CD4-positive, alpha-beta T cell treated with Interleukin-15 for 4 hours (primary cell): ENCODE measurements around the gene TMPRSS3.

Experiments used
- DNase-seq: peaks from one replicate; pipeline ENCODE4 v3.0.0-alpha.2; 2020; ENCODE audit warnings: low spot score

The TMPRSS3 gene

DNA sequence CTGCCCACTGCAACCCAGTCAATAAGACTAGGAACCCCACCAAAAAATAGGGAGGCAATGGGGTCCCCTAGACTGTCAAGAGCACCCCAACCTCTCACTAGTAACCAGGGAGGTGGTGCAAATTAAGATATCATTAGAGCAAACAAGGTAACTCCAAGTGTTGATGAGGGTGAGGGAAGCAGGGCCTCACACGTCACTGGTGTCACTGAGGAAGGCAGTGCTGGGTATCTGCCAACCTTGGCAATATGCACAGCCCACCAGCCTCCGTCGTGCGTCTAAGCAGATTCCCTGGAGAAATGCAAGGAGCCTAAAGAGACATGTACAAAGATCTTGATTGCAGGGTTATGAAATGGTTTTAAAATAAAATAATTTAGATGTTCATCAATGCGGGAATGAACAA lies 11.6 kb upstream of the TMPRSS3 start:
- no peak for DNase-seq

DNA sequence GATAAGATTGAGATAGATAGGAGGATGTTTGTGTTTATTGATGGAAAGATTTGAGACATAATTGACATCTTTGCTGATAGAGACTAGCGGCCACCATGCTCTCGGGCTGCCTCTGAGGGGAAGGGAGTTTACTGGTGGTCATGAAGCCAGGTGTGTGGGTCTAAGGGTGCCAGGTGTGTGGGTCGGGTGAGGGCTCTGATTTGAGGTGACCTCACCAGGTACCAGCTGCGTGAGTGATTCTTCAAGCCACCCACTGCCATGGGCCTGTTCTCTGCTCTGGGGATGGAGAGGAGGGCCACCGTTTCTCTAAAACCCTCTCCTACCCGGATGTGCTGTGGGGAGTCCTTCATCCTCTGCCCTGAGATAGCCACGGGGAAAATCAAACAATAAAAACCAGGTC lies 11.0 kb upstream of the TMPRSS3 start:
- DNase-seq: no peak

DNA sequence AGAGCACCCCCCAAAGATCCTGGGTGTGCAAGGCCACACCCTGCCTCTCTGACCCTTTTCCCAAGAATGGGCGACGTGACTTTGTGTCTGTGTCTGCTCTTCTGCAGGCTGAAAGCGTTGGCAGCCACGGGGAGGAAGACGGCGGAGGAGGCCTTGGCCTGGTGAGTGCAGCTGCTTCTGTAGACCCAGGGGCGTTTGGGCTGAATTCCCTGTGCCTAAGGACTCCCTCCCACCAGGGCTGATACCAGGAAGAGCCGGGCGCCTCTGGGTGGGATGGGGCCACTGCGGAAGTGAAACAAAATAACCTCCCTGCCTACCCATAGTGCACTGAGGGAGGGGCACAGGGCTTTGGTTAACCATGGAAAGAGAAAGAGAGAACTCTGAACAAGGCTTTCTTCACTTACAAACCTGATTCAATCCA lies 10.4 kb upstream of the TMPRSS3 start:
- DNase-seq: peak; percentile 54

DNA sequence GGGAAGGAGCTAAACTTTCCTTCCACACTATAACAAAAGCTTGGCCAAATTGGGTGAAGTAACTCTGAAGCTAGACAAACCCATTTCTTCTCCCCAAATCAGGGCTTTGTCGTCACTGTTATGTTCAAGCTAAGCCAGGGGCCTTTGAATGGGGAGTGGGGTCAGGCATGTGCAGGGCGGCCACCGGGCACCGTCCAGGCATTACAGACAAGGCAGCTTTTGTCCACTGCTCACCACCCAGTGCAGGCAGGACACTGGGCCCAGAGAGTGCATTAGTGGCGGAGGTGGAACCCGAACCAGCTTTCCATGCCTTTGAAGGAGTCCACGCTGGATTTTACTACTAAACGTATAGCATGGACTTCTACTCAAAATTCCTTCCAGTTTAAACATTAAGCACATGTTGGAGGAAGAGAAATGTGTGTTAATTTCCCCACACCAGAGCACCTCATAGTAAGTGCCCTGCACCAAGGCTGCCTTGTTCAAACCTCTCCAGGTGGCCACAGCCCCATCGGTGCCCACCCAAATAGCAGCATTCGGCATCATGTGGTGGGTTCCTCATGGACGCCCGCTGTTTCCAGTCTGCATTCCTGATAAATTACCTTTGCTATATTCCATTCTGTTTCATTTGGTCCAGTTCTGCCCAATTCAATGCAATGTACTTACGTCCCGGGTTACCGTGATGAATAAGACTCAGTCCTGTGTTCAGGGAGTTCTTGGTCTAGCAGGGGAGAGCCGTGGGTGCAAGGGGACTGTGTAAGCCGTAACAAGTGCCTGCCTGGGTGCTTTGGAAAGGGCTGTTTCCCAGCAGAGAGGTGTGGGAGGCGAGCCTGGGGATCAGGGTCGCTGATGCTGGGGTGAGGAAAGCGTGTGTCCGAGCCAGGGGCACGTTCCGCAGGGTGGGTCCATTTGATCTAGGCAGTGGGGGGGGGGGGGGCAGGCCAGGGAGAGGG lies 9.5 kb upstream of the TMPRSS3 start:
- DNase-seq: no peak

DNA sequence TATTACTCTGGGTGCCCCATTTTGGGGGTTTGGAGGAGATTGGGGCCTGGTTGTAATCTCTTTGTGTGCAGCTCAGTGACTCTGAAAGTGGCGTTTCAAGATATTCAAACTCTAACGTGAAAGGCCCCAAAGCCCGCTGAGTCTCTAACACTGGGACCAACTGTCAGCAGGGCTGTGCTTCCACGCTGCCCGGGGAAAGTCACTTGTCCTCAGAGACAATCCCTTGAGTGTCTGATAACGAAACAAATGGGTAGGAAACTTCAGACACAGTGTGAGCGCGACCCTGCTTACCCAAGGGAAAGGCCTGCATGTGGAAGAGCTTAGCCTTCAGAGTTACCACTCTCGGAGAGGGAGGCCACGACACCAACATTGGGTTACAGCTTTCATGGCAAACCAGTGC lies 8.7 kb upstream of the TMPRSS3 start:
- no peak for DNase-seq

DNA sequence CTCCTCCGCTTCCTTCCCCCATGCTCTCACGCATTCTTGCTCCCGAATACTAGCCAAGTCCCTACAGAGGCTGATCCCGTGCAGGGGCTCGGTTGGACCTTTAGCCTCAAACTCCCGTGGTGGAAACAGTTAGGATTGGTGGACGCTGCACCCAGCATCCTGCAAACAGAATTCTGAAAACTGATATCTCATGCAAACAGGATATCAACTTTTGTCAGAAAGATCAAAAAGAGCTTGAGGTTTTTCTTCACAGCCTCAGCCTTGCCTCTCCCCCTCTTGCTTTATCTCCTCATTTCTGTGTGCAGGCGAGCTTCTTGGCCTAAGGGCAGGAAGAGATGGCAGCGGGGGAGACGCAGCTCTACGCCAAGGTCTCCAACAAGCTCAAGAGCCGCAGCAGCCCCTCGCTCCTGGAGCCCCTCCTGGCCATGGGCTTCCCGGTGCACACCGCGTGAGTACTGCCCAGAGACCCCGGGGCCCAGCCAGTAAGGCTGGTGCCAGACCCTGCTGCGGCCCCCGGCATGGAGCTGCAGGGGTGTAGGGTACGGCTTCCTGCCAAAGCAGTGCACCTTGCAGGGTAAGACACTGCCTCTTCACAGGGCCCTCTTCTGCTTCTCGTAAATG lies 7.9 kb upstream of the TMPRSS3 start, which contains the start of gene UBASH3A:
TSS of gene UBASH3A (plus strand) at position 292 of the 621 bp plus-strand sequence. CDS start at position 336, 44 bp downstream.
- peak; percentile 66 for DNase-seq

DNA sequence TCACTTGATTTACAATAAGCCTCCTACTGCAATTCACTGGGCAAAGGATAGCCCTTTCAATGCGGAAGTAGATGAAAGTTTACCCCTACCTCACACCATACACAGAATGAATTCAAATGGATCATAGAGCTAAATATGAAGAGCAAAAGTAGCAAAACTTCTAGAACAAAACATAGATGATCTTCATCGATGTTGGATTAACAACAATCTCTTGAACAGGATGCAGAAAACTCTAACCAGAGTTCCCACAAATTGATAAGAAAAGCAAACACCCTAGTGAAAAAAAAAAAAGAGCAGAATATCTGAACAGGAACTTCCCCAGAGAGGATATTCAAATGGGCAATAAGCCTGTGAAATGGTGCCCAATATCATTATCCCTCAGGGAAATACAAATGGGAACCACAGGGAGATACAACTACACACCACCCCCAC lies 6.0 kb upstream of the TMPRSS3 start:
- no peak for DNase-seq

DNA sequence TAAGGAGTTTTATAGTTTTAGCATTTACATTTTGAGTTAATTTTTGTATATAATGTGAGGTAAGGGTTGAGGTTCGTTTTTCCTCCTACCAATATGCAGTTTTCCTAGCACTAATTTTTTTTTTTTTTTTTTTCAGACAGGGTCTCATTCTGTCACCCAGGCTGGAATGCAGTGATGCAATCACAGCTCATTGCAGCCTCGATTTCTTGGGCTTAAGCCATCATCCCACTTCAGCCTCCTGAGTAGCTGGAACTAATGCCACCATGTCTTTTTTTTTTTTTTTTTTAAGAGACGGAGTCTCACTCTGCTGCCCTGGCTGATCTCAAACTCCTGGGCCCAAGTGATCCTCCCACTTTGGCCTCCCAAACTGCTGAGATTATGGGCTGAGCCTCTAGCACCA lies 5.3 kb upstream of the TMPRSS3 start:
- DNase-seq: no peak

DNA sequence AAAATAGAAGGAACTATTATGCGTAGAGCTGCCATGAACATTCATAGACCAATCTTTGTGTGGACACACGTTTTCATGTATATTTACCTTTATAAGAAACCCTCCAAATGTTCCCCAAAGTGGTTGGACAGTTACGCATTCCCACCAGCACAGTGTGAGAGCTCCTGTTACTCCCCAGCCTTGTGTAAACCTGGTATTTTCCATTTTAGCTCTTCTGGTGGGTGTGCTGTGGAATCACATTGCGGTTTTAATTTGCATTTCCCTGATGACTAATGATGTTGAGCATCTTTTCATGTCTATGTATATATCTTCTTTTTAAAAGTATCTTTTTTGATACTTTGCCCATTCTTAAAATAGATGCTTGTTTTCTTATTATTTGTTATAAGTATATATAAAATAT lies 4.7 kb upstream of the TMPRSS3 start:
- no peak for DNase-seq

DNA sequence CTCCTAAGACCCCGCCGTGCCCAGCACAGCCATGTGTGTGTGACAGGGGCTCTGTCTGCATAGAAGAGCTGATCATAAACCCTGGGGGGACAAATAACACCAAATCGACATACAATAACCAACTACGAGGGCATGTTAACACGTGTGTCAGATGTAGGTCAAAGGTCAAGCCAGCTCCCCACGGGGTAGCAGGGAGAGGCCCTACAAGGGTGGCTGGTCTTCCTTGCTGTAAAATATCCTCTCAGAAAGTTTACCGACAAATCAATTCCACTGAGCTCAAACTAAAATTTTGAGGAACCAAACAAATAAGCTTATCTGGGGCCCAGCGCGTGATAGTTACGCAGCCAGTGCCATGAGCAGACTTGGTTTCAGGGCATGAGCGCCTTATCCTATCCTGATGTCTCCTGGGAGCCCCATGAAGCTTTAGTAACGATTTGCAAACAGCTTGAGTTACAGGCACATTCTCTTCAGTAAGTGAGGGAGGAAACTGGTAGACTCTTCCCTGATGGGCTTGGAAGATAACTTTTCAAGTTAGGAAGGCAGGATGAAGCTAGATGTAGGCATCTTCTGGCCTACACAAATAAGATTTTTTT lies 2.7 kb upstream of the TMPRSS3 start:
- DNase-seq: no peak

DNA sequence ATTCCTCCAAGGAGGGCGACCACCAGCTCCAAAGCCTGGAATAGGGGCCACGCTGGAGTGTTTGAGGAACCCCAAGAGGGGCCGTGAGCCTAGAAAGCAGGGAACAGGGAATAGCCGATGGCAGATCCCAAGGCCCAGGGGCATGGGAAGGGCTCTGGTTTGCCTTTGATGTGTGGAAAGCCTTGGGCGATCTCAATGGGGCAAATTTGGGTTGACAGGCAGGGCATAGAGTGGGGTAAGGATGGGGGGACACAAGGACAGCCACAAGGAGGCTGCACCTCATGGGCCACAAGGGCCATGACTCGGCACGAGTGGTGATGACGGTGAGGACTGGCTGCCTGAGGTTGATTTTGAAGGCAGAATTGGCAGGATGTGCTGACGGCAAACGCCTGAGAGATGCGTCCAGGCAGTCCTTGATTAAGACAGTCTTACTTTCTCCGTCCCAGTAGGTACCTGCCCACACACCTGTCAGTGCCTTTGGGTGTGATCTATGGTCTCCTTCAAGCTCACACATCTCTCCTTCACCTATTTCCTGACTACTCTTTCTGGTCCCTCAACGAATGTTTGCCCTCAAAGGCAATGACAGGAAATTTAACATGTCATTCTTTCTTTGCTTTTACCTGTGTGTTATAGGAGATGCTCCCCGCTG lies 2.0 kb upstream of the TMPRSS3 start:
- no peak for DNase-seq

DNA sequence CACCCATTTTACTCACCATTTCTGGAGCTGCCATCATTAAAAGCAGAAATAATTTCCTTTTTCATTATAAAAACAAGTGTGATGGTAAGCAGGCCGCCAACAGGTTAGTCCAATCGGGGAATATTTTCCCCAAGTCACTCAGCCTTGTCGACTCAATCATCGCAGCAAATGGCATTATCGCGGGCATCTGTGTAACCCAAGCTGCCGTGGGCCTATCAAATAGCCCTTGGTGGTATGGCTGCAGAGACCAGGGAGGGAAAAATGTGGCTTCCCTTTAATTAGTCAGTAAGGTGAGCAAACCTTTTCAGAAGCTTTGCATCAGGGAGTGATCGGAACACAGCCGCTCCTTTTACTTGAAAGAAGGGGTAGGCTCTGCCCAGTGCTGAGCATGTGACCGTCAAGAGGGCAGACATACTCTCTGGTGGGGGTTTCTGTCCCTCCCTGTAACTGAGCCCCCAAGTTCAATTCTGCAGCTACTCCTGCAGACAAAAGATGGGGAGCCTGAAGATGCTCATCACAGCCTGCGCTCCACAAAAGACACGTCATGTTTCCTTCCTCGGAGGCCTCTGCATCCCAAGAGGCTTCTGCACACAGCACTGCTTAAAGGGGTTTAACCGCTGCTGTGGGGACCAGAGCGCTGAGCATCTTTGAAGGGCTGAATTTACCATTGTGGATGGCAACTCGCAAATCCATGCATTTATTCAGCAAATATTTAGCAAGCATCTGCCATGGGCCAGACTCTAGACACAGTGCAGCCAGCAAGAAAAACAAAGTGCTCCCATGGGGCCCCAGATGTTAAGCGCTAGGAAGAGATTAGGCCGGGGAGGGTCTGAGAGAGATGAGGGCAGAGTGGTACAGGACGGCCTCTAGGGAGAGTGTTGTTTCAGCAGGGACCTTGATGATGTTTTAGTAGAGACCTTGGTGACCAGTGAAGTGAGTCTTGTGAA lies 1.2 kb upstream of the TMPRSS3 start:
- no peak for DNase-seq

DNA sequence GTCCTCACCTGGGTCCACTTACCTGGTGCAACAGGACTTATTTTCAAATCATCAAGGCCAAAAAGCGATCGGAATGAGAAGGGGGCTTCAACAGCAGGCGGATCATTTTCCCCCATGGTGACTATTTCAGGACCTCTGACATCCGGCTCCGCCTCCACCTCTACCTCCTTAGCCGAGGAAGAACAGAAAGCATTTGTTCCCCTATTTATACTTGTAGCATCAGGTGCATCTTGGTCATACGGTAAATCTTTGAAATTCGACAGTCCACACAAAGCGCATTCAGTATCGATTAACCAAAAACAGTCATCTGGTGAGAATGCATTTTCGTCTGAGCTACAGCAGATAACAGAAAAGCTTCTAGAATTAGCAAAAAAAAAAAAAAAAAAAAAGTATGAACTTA lies 550 bp downstream of the TMPRSS3 start:
- DNase-seq: no peak

DNA sequence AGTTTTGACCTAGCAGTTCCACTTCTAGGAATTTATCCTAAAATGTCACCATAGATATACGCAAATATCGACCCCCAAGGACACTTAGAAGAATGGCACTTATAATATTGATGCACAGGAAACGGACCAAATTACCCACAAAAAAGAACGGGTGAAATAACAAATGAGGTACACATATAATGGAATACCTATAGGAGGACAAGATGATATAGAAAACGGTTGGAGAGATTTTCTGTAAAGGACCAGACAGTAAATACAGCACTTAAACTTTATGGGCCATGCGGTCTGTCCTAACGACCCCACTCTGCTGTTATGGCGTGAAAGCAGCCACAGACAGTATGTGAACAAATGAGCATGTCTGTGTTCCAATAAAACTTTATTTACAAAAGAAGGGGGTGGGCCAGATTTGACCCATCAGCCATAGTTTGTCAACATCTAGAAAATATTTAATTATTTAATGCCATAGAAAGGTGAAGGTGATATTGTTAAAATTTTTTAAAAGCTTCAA lies 2.4 kb downstream of the TMPRSS3 start:
- no peak for DNase-seq

DNA sequence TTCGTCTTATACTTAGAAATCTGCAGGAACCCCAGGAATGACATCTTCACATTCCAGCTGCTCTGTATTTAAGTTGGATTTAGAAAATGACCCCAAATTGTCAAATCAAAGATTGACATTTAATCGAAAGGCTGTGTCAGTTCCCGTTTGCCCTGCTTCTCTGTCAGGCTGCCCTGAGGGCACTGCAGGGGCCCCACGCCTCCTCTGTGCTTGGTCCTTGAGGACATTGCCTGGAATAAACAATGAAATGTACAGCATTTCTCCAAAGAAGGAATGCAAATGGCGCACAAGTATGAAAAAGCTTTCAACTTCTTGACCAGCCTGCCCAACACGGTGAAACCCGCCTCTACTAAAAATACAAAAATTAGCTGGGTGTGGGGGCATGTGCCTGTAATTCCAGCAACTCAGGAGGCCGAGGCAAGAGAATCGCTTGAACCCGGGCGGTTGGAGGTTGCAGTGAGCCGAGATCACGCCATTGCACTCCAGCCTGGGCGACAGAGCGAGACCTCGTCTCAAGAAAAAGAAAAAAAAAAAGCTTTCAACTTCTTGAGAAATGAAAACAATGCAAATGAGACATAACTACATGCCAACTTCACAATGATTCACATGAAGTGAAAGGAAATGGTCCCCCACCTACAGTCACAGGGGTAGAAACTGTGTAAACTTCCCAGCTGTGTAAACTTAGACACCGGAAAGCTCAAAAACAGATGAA lies 3.0 kb downstream of the TMPRSS3 start:
- DNase-seq: peak; percentile 57

DNA sequence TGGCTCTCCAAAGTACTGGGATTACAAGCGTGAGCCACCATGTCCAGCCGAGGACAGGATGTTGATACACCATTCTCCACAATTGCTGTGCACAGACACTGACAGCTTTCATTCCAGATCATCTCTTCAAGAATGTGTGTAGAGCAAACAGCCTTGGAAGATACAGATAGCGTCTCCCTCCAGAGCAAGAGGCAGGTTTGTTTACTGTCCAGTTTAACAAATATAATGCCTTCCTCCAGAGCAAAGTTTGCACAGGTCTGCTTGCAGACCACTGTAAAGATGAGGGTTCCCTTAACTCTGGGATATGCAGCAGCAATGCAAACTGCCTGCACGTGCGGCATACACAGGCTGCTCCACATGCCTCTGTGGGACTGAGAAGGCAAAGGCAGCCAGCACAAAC lies 4.6 kb downstream of the TMPRSS3 start:
- DNase-seq: no peak

DNA sequence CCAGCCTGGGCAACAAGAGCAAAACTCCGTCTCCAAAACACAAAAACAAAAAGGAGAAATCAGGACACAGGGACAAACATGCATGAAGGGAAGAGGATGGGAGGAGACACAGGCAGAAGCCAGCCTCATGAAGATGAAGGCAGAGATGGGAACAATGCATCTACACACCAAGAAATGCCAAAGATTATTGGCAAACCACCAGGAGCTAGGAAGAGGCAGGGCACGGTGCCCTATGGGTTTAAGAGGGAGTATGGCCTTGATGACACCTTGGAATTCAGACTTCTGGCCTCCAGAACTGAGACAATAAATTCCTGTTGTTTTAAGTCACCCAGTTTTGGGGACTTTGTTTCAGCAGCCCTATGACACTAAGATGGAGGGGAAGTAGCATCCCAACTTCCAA lies 5.2 kb downstream of the TMPRSS3 start:
- no peak for DNase-seq

DNA sequence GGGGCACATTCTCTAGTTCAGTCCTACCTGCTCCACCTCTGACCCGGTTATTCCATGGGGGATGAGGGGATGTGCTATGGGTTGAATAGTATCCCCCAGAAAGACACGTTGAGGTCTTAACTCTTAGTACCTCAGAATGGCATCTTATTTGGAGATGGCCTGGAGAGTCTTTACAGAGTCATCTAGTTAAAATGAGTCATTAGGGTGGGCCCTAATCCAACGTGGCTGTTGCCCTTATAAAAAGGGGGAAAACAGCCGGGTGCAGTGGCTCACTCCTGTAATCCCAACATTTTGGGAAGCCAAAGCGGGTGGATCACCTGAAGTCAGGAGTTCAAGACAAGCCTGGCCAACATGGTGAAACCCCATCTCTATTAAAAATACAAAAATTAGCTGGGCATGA lies 5.7 kb downstream of the TMPRSS3 start:
- no peak for DNase-seq

DNA sequence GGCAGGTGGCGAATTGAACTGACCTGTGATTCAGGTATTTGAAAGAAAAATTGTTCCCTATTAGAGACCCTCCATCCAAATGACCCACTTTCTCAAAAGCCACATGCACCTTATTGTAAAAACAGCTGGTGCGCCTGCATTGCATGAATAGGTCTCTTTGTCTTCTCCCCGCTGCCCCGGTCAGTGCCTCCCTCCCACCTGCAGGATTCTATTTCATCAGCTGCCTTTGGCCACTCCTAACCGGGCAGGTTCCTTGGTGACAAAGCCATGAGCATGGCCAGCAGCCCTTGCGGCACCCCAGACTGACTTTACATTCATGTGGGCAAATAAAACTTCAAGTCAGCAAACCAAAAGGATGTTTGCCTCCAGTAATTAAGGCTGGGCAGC lies 6.4 kb downstream of the TMPRSS3 start:
- no peak for DNase-seq

DNA sequence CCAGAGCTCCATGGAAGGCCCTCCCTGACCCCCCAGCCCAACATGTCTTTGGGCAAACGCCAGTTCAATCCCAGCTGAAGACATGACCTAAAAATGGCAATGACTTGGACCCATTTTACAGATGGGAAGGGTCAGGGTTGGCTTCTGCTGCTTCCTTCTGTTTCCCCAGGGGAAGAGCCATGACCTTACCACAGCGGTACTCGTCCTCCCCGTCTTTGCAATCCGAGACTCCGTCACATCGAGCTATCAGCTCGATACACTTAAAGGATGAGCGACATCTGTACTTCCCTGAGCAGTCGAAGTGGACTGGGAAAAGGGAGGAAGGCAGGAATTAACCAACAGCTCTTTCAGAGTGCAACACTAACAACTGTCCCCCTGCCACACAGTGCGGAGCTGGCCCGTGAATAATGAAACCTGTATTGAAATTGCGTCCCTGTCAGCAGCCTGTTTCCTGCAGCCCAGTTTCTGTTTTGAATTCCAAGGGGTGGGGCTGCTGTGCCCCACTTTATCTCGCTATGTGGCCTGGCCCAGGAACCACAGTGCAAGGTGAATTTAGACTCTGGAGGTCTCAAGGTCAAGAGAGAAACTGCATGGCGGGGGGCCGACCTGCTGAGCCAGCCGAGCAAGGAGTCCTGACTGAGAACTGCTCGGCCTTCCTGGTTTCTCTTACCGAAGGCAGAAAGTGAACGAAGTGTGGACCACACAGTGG lies 7.0 kb downstream of the TMPRSS3 start:
- no peak for DNase-seq
